OCI-LY3 (cell line): ENCODE results near the gene MORF4L1.
A peak's percentile ranks its signal among the peaks of the same experiment; 100 is the strongest.

Experiments
- H2AFZ ChIP-seq: fragments of 200-600, 300-600 bp; shearing (Covaris generic); 2 replicates; pipeline ENCODE4 v1.6.0; 2014; ENCODE audit warnings: antibody characterized with exemption, low read depth, low read length
- H3K27ac ChIP-seq: fragments of 200-600, 300-600 bp; sonication (generic); 2 replicates; pipeline ENCODE4 v1.5.1; 2014; ENCODE audit warnings: mild to moderate bottlenecking, low read length, moderate library complexity, mixed read lengths
- H3K27me3 ChIP-seq: fragments of 200-600, 300-600 bp; sonication (generic); 2 replicates; pipeline ENCODE4 v1.6.1; 2014; ENCODE audit warnings: low read depth, low read length, mixed read lengths
- H3K36me3 ChIP-seq: fragments of 200-600, 300-600 bp; sonication (generic); replicated peaks from 2 replicates; pipeline ENCODE3; 2014; ENCODE audit warnings: low read depth, low read length, mixed read lengths
- H3K4me1 ChIP-seq: fragments of 300-600, 200-600 bp; sonication (generic); 2 replicates; pipeline ENCODE4 v1.6.1; 2014; ENCODE audit warnings: low read length, mixed read lengths
- H3K4me2 ChIP-seq: fragments of 200-600, 300-600 bp; sonication (generic); 2 replicates; pipeline ENCODE4 v1.6.1; 2014; ENCODE audit warnings: low read length, mixed read lengths
- H3K4me3 ChIP-seq: fragments of 300-600, 200-600 bp; sonication (generic); 2 replicates; pipeline ENCODE4 v1.5.1; 2014; ENCODE audit warnings: antibody characterized with exemption, mild to moderate bottlenecking, low read length, moderate library complexity
- H3K79me2 ChIP-seq: fragments of 300-600, 200-600 bp; shearing (Covaris generic); 2 replicates; pipeline ENCODE4 v1.6.1; 2014; ENCODE audit warnings: mild to moderate bottlenecking, low read length, mixed read lengths
- H3K9ac ChIP-seq: fragments of 300-600, 200-600 bp; shearing (Covaris generic); 2 replicates; pipeline ENCODE4 v1.6.0; 2014; ENCODE audit warnings: mild to moderate bottlenecking, low read length, moderate library complexity
- H3K9me3 ChIP-seq: fragments of 200-600, 300-600 bp; shearing (Covaris generic); 2 replicates; pipeline ENCODE4 v1.6.1; 2014; ENCODE audit warnings: low read length, mixed read lengths; ENCODE audit not compliant: insufficient read depth
- H4K20me1 ChIP-seq: fragments of 200-600, 300-600 bp; sonication (generic); 2 replicates; pipeline ENCODE4 v1.6.1; 2016; ENCODE audit warnings: low read length, mixed read lengths; ENCODE audit not compliant: insufficient read depth
- EZH2phosphoT487 ChIP-seq: fragments of 200-600 bp; shearing (Covaris generic); IDR thresholded peaks from 2 replicates; pipeline ENCODE4 v1.6.1; 2018; ENCODE audit warnings: antibody characterized with exemption, mixed run types, low read depth
- TF ChIP-seq, protein P1 (sequence below): fragments of 200-600, 300-600 bp; sonication (generic); IDR thresholded peaks from 2 replicates; pipeline ENCODE4 v1.5.1; 2014; ENCODE audit warnings: antibody characterized with exemption, low read length, low read depth

Gene MORF4L1

DNA sequence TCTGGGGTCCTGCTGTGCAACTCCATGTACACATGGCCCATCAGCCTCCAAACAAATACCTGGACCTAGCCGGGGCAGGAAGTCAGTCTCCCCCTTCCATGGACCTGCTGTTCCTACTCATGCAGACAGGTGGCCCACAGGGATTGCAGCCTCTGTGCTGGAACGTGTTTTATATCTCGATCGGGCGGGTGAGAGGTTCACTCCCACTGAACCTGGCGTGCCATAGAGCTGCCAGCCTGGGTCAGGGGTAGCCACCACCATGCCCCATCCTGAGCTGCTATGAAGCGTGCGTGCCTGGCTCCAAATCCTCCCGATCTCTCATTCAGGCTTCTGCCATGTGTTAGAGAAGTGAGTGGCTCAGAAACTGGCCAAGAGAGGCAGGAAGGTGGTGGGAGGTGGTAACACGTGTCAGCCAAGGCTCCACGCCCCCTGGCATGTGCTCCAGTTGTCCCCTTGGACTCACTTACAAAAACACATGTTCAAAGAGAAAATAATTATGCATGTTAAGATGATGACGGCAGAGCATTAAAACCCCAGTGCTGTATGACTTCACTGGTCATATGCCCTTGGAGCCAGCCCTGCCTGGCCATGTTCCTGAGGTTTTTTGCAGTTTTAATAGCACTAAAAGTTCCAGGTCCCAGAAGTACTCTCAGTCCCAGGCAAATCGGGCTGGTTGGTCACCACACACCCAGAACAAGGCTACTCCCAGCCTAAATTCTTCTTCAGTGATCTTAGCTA, 41.5 kb downstream of the MORF4L1 start:
- H2AFZ ChIP-seq: no peak overlapping the region
- TF ChIP-seq, protein P1, sequence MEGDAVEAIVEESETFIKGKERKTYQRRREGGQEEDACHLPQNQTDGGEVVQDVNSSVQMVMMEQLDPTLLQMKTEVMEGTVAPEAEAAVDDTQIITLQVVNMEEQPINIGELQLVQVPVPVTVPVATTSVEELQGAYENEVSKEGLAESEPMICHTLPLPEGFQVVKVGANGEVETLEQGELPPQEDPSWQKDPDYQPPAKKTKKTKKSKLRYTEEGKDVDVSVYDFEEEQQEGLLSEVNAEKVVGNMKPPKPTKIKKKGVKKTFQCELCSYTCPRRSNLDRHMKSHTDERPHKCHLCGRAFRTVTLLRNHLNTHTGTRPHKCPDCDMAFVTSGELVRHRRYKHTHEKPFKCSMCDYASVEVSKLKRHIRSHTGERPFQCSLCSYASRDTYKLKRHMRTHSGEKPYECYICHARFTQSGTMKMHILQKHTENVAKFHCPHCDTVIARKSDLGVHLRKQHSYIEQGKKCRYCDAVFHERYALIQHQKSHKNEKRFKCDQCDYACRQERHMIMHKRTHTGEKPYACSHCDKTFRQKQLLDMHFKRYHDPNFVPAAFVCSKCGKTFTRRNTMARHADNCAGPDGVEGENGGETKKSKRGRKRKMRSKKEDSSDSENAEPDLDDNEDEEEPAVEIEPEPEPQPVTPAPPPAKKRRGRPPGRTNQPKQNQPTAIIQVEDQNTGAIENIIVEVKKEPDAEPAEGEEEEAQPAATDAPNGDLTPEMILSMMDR: peak; percentile 30
- no peak for TF ChIP-seq EZH2phosphoT487
- no peaks in the 10 kb centered on the region for H3K9me3 ChIP-seq
- H4K20me1 ChIP-seq: peaks cover 36% of the 10 kb centered on the region
- H3K4me1 ChIP-seq: peaks cover 8% of the 10 kb centered on the region
- peaks cover 14% of the 10 kb centered on the region for H3K79me2 ChIP-seq
- H3K4me2 ChIP-seq: no peak overlapping the region
- H3K9ac ChIP-seq: no peak overlapping the region
- H3K4me3 ChIP-seq: no peak overlapping the region
- H3K27me3 ChIP-seq: no peaks in the 10 kb centered on the region
- H3K27ac ChIP-seq: no peak overlapping the region
- peaks cover 69% of the 10 kb centered on the region for H3K36me3 ChIP-seq

DNA sequence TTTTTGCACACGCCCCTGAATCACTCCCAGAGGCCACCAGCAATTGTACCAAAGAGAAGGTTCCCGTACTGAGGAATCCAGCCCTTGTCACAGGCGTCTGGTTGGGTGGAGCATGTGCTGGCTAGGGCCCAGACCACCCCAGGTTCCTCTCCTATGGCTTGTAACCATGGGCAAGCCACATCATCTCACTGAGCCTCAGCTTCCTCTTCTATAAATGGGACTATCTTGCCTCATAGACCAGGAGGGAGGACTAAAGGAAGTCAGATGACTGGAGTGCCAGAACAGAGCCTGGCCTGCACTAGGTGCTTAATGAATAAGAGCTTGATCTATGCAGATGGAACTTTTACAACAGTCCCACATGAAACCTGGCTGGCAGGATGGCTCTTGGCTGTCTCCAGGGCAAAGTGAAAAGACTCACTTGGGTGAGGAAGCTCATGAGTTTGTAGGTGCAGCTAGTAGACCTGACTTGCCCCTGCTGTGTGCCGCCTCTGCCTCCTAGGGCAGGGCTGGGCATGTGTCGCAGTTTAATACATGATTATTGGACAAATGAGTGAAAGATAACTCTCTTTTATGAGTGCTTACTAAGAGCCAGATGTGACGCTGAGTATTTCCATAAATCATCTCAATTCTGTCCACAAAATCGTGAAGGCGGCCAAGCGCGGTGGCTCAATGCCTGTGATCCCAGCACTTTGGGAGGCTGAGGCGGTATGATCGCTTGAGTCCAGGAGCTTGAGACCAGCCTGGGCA, 42.8 kb downstream of the MORF4L1 start:
- no peaks in the 10 kb centered on the region for H3K27me3 ChIP-seq
- peaks cover 25% of the 10 kb centered on the region for H4K20me1 ChIP-seq
- no peak overlapping the region for H3K4me3 ChIP-seq
- no peaks in the 10 kb centered on the region for H3K4me1 ChIP-seq
- TF ChIP-seq, protein P1: no peak
- no peak for TF ChIP-seq EZH2phosphoT487
- H3K9me3 ChIP-seq: no peaks in the 10 kb centered on the region
- no peak overlapping the region for H3K4me2 ChIP-seq
- H3K79me2 ChIP-seq: peaks cover 3% of the 10 kb centered on the region
- H2AFZ ChIP-seq: no peak overlapping the region
- no peak overlapping the region for H3K27ac ChIP-seq
- peaks cover 66% of the 10 kb centered on the region for H3K36me3 ChIP-seq
- H3K9ac ChIP-seq: no peak overlapping the region

DNA sequence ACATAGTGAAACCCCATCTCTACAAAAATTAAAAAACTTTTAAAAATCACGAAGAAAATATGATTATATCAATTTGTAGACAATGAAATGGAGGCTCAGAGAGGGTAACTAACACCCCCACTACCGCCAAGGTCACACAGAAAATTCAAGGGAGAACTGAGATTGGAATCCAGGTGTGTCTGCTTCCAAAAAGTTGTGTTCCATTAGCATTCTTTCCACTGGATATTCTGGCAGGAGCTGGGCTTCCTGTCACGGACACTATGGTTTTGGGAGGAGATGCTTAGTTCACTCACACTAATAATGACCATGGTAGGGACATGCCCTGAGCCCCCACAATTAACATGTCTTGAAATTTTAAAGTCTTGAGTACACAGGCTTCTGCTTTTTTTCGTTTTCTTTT, 43.4 kb downstream of the MORF4L1 start:
- H3K79me2 ChIP-seq: no peaks in the 10 kb centered on the region
- H4K20me1 ChIP-seq: peaks cover 21% of the 10 kb centered on the region; the same call in 1 of the 2 replicates
- peaks cover 62% of the 10 kb centered on the region for H3K36me3 ChIP-seq
- H3K4me1 ChIP-seq: no peaks in the 10 kb centered on the region
- TF ChIP-seq, protein P1: no peak
- no peak for TF ChIP-seq EZH2phosphoT487
- H3K4me2 ChIP-seq: no peak overlapping the region
- H3K27ac ChIP-seq: no peak overlapping the region
- no peak overlapping the region for H2AFZ ChIP-seq
- no peak overlapping the region for H3K9ac ChIP-seq
- no peak overlapping the region for H3K4me3 ChIP-seq
- no peaks in the 10 kb centered on the region for H3K27me3 ChIP-seq
- no peaks in the 10 kb centered on the region for H3K9me3 ChIP-seq

DNA sequence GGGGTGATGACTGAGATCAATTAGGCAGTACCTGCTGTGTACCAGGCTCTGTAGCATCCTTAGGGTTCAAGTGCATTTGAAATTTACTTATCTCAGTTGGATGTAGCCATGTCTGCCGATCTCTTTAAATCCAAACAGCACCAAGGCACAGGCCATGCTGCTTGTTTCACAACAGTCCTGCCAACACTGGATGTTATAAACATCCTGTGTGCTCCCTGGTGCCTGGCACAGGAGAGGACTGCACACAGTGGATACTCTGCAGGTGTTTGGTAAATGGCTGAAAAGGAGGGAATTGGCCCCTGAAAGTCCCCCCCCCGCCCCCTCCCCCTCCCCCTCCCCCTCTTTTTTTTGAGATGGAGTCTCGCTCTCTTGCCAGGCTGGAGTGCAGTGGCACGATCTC, 45.2 kb downstream of the MORF4L1 start:
- no peak for TF ChIP-seq EZH2phosphoT487
- TF ChIP-seq, protein P1: no peak
- no peaks in the 10 kb centered on the region for H3K9me3 ChIP-seq
- H3K4me2 ChIP-seq: no peak overlapping the region
- H3K36me3 ChIP-seq: peaks cover 65% of the 10 kb centered on the region
- peaks cover 3% of the 10 kb centered on the region for H3K4me1 ChIP-seq
- H3K27ac ChIP-seq: no peak overlapping the region
- H4K20me1 ChIP-seq: peaks cover 22% of the 10 kb centered on the region; the same call in 1 of the 2 replicates
- H3K4me3 ChIP-seq: no peak overlapping the region
- H3K9ac ChIP-seq: no peak overlapping the region
- no peaks in the 10 kb centered on the region for H3K27me3 ChIP-seq
- H3K79me2 ChIP-seq: no peaks in the 10 kb centered on the region
- no peak overlapping the region for H2AFZ ChIP-seq
